ENCODE data around the gene MSGN1.

DNA sequence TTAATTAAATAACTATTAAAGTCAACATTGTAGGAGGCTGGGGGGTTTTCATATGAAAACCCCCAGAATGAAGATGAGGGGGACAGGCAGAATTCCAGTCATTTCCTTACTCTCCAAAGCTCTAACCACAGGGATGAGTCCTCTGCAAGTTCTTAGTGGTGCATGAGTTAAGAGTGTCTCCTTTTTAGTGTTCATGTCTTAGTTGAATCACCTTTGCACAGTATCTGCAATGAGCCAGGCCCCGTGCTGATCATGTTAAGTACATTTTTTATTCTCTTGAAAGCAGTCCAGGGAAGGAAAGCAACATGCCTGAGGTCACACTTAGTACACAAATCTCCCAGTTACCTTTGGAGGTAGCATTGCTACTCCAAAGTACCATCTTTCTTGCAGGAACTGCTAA, 25.7 kb upstream of the MSGN1 start:
- TF ChIP-seq POLR2A (IDR thresholded peaks at IDR 0.05; ENCODE audit: low read depth, low read length) (no peak), BHLHE40 (IDR thresholded peaks at IDR 0.05; ENCODE audit: low read depth, low read length) (no peak), CTCF (conservative IDR thresholded peaks at IDR 0.05; ENCODE audit: low read depth, low read length) (no peak), USF2 (IDR thresholded peaks at IDR 0.05; ENCODE audit: low read depth, low read length) (no peak), MXI1 (IDR thresholded peaks at IDR 0.05; ENCODE audit: borderline replicate concordance, low read depth, low read length) (no peak), SMC3 (IDR thresholded peaks at IDR 0.05; ENCODE audit: low read depth, low read length) (no peak), MAFK (IDR thresholded peaks at IDR 0.05; ENCODE audit: low read depth, low read length) (no peak), FOS (IDR thresholded peaks at IDR 0.05; ENCODE audit: low read depth, low read length) (no peak), RAD21 (IDR thresholded peaks at IDR 0.05; ENCODE audit: low read length) (no peak)
